GM13976 (cell line): ENCODE measurements around the gene CAPN1.

ENCODE experiments used
- DNase-seq: peaks from one replicate; pipeline ENCODE4 v3.0.0; 2012; ENCODE audit warnings: low spot score
- CTCF ChIP-seq: IDR thresholded peaks from 2 replicates; pipeline ENCODE4 v1.5.1; 2012; ENCODE audit warnings: borderline replicate concordance, mild to moderate bottlenecking; ENCODE audit not compliant: insufficient read depth; ENCODE audit errors: extremely low read depth, missing control alignments, control extremely low read depth
- in situ Hi-C: fragments of 300-500 bp; cut with MboI; formaldehyde crosslinking; loops from one replicate; pipeline ENCODE4 v1.12.0; 2022; ENCODE audit warnings: low sequenced_read_pairs, mixed read lengths, inconsistent platforms; ENCODE audit not compliant: unreplicated experiment

The CAPN1 gene

GRCh38 chr11:65216830-65217229 lies 35.1 kb downstream of the CAPN1 start:
- peak; percentile 19 for DNase-seq
- no peak for TF ChIP-seq CTCF
- in situ Hi-C loops: no loop called here

- in situ Hi-C loops: no loop called here
- TF ChIP-seq CTCF: no peak
- peak; percentile 17 for DNase-seq
Measured at GRCh38 chr11:65217441-65218423, 36.0 kb downstream of the CAPN1 start.

GRCh38 chr11:65218446-65218845 lies 36.7 kb downstream of the CAPN1 start:
- no peak for DNase-seq
- TF ChIP-seq CTCF: no peak
- in situ Hi-C loops: no loop called here

DNA sequence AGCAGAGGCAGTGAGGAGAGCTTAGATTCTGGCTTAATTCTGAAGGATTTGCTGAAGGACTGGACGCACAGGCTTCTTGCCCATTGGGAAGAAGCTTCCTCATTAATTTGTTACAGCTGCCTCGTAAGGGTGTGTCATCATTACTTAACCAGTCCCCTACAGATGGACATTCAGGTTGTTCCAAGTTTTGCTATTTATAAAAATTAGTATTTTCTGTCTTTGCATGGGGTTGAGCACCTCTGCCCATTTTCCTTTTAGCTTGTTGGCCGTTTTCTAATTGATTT lies 38.1 kb downstream of the CAPN1 start:
- in situ Hi-C loops: no loop called here
- no peak for TF ChIP-seq CTCF
- no peak for DNase-seq

- DNase-seq: no peak
- TF ChIP-seq CTCF: no peak
- in situ Hi-C loops: no loop called here
Measured at GRCh38 chr11:65221026-65221425, 39.3 kb downstream of the CAPN1 start.

DNA sequence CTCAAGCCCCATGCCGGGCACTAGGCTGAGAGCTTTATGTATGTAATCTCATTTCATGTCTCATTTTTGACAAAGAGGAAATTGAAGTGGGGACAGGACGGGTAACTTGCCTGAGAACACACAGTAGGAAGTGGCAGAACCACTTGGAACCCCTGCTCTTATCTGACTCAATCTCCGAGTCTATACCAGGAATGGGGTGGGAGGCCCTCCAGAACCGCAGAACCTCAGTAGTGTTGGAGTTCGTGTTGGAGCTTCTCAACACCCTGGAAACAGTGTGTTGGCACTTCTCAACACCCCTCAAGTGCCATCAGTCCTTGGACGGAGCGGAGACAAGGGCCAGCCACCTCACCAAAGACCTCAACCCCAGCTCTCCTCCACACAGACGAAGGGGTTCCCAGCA lies 41.3 kb downstream of the CAPN1 start:
- DNase-seq: no peak
- no peak for TF ChIP-seq CTCF
- in situ Hi-C loops: no loop called here
